Brain pericyte (primary cell): ENCODE measurements around the gene P4HA2.

Experiments used
- DNase-seq: peaks from one replicate; pipeline ENCODE4 v3.0.0-alpha.2; 2012; ENCODE audit warnings: low read depth, low spot score

Gene P4HA2

DNA sequence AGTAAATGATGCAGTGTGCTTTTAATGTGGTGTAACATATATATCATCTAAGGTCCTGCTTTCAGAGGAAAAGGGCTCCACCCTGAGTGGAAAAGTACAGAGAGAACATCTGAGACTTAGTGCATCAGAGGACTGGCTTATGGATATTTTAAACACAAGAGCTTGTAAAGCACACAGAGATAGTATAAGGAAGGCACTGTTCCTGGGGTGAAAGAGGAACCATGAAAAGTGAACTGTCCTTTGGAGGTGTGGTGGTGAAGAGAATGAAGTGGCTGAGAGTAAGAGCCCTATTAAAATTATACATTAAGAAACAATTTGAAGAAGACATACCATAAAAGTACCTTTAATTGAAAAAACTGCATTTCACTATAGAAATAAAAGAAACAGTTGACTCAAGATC lies 85.2 kb downstream of the P4HA2 start:
- DNase-seq = no peak
